Gastrocnemius medialis (tissue), 4 donors: ENCODE results near the gene GLT6D1. TPM values are rescaled to one million over a fixed set of nuclear protein-coding genes. Genes with fewer than 3 reads are reported as not detected.

ENCODE experiments used
- ATAC-seq, 2 donors: fragments of 150-250 bp; one replicate each; pipeline ENCODE4 v1.9.1; 2016
- DNase-seq, 2 donors: peaks; one replicate each; pipeline ENCODE4 v3.0.0-alpha.2; 2019
- H3K27ac ChIP-seq, 4 donors: fragments of 200-600 bp; sonication (generic); 1 replicate in 1 of 4; 2 replicates in 3 of 4; pipeline ENCODE4 v1.5.1; 2016 to 2018; ENCODE audit warnings: mild to moderate bottlenecking in 2 of 4, moderate library complexity in 1 of 4
- H3K27me3 ChIP-seq, 3 donors: fragments of 200-600 bp; sonication (generic) in 2 of 3; 1 replicate in 1 of 3; 2 replicates in 2 of 3; pipeline versions ENCODE4 v1.5.1 to v1.6.0; 2016 to 2019; ENCODE audit warnings: mild to moderate bottlenecking in 1 of 3, moderate library complexity in 1 of 3
- H3K36me3 ChIP-seq, 2 donors: fragments of 200-600 bp; sonication (generic) in 1 of 2; one replicate each; pipeline ENCODE4 v1.5.1; 2017 to 2018
- H3K4me1 ChIP-seq, 2 donors: fragments of 200-600 bp; sonication (generic) in 1 of 2; one replicate each; pipeline ENCODE4 v1.5.1; 2016 to 2017; ENCODE audit warnings: mild to moderate bottlenecking in 2 of 2
- H3K4me3 ChIP-seq, 4 donors: fragments of 200-600 bp; sonication (generic) in 3 of 4; 1 replicate in 1 of 4; 2 replicates in 3 of 4; pipeline ENCODE4 v1.5.1; 2016 to 2019; ENCODE audit warnings: mild to moderate bottlenecking in 2 of 4
- H3K9me3 ChIP-seq, 3 donors: fragments of 200-600 bp; sonication (generic) in 2 of 3; 1 replicate in 1 of 3; 2 replicates in 2 of 3; pipeline ENCODE4 v1.5.1; 2016 to 2019
- CTCF ChIP-seq, 5 experiments: fragments of 450-650 bp in 3 of 5; fragments of 200-600 bp in 2 of 5; sonication (generic) in 2 of 5; IDR thresholded peaks in 4 of 5; conservative IDR thresholded peaks in 1 of 5; 1 replicate in 4 of 5; 2 replicates in 1 of 5; pipeline ENCODE4 v1.5.1; 2016 to 2019; ENCODE audit warnings: antibody characterized with exemption in 5 of 5, mild to moderate bottlenecking in 3 of 5, moderate library complexity in 3 of 5
- POLR2A ChIP-seq, 2 donors: fragments of 450-650 bp; IDR thresholded peaks; one replicate each; pipeline ENCODE4 v1.6.1; 2017; ENCODE audit warnings: antibody characterized with exemption in 2 of 2, mild to moderate bottlenecking in 2 of 2, moderate library complexity in 2 of 2
- in situ Hi-C, 4 donors: fragments of 200-750 bp; cut with MboI; loops; one replicate each; pipeline versions ENCODE4 v1.15.0 to v1.8.0; 2017; ENCODE audit warnings: low sequenced_read_pairs in 4 of 4
- intact Hi-C: fragments of 100-400 bp; cut with DNase I; formaldehyde crosslinking; loops from one replicate; pipeline ENCODE4 v1.15.1; 2023; ENCODE audit warnings: low total_unique reads
- total RNA-seq, 4 donors: library from RNA; depleted of rRNA; stranded (reverse); fragments of >200 nt; gene quantifications; one replicate each; pipeline versions ENCODE4 v1.1.0 to v1.2.3, GENCODE V29; 2016

GLT6D1 gene
- total RNA-seq, 4 donors from 2014 or later: not detected

GRCh38 chr9:135622415-135623020 lies 16.8 kb downstream of the GLT6D1 start:
- intact Hi-C loops (no loop called here), in situ Hi-C loops (no loop called here)
- no peaks in the 10 kb centered on the region for H3K9me3 ChIP-seq
- H3K36me3 ChIP-seq: no peaks in the 10 kb centered on the region
- no peak overlapping the region for H3K27ac ChIP-seq
- TF ChIP-seq POLR2A (IDR thresholded peaks at IDR 0.05): no peak
- TF ChIP-seq CTCF (IDR thresholded peaks at IDR 0.05 in 4 of 5, conservative IDR thresholded peaks at IDR 0.05 in 1 of 5): no peak
- DNase-seq (no peak), ATAC-seq (no peak)
- H3K4me1 ChIP-seq: no peaks in the 10 kb centered on the region
- H3K27me3 ChIP-seq: peaks cover 0 to 9% (median 9%) of the 10 kb centered on the region in 3 donors
- H3K4me3 ChIP-seq: no peak overlapping the region

- in situ Hi-C loops (no loop called here), intact Hi-C loops (no loop called here)
- peaks cover 0 to 9% (median 4%) of the 10 kb centered on the region in 3 donors for H3K27me3 ChIP-seq
- no peaks in the 10 kb centered on the region for H3K9me3 ChIP-seq
- no peaks in the 10 kb centered on the region for H3K4me1 ChIP-seq
- no peak for TF ChIP-seq CTCF (IDR thresholded peaks at IDR 0.05 in 4 of 5, conservative IDR thresholded peaks at IDR 0.05 in 1 of 5)
- DNase-seq (no peak), ATAC-seq (no peak)
- no peaks in the 10 kb centered on the region for H3K36me3 ChIP-seq
- no peak overlapping the region for H3K27ac ChIP-seq
- no peak overlapping the region for H3K4me3 ChIP-seq
Observed at GRCh38 chr9:135620558-135620957, 18.8 kb downstream of the GLT6D1 start.

GRCh38 chr9:135619599-135619886 lies 19.8 kb downstream of the GLT6D1 start:
- no peak overlapping the region for H3K27ac ChIP-seq
- TF ChIP-seq POLR2A (IDR thresholded peaks at IDR 0.05) (no peak), CTCF (IDR thresholded peaks at IDR 0.05 in 4 of 5, conservative IDR thresholded peaks at IDR 0.05 in 1 of 5) (no peak)
- H3K9me3 ChIP-seq: no peaks in the 10 kb centered on the region
- in situ Hi-C loops: no loop called here
- ATAC-seq (no peak), DNase-seq (no peak)
- no peaks in the 10 kb centered on the region for H3K4me1 ChIP-seq
- intact Hi-C loops: no loop called here
- H3K4me3 ChIP-seq: no peak overlapping the region
- peaks cover 0 to 9% (median 5%) of the 10 kb centered on the region in 3 donors for H3K27me3 ChIP-seq
- no peaks in the 10 kb centered on the region for H3K36me3 ChIP-seq

- no peak for DNase-seq
- intact Hi-C loops (no loop called here), in situ Hi-C loops (no loop called here)
- H3K9me3 ChIP-seq: no peaks in the 10 kb centered on the region
- no peak overlapping the region for H3K27ac ChIP-seq
- TF ChIP-seq CTCF (IDR thresholded peaks at IDR 0.05 in 4 of 5, conservative IDR thresholded peaks at IDR 0.05 in 1 of 5) (no peak), POLR2A (IDR thresholded peaks at IDR 0.05) (no peak)
- ATAC-seq: no peak
- H3K27me3 ChIP-seq: peaks cover 0 to 7% (median 5%) of the 10 kb centered on the region in 3 donors
- no peaks in the 10 kb centered on the region for H3K36me3 ChIP-seq
- no peaks in the 10 kb centered on the region for H3K4me1 ChIP-seq
- no peak overlapping the region for H3K4me3 ChIP-seq
Observed at GRCh38 chr9:135618866-135619598, 20.3 kb downstream of the GLT6D1 start.
